Brain pericyte (primary cell): ENCODE results near the gene ALDOB.

Source experiments
- DNase-seq: peaks from one replicate; pipeline ENCODE4 v3.0.0-alpha.2; 2012; ENCODE audit warnings: low read depth, low spot score

Gene ALDOB

DNA sequence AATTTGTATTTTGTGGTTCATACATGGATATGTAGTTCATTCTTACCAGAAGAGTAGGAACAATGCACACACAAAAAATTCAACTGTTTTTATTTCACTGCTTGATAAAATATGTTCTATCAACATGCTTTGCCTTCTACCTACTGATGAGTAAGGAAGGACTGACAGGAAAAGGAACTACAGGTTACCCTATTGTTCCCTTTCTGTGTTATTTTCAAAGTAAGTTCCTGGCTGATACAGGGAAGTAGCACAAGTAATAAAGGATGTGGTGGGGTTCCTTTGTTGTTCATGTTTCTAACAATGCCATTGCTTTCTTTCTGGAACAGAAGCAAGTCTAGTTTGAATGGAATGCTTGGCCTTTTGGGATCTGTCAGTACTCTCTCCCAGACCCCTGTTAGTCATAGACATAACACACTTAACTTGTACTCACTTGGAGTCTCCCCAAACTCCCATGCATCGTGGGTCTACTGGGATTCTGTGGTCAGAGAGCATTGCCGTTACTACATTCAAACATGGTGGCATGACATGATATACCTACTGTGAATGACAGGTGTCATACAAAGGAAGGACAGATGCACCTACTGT, 20.2 kb upstream of the ALDOB start:
- no peak for DNase-seq

DNA sequence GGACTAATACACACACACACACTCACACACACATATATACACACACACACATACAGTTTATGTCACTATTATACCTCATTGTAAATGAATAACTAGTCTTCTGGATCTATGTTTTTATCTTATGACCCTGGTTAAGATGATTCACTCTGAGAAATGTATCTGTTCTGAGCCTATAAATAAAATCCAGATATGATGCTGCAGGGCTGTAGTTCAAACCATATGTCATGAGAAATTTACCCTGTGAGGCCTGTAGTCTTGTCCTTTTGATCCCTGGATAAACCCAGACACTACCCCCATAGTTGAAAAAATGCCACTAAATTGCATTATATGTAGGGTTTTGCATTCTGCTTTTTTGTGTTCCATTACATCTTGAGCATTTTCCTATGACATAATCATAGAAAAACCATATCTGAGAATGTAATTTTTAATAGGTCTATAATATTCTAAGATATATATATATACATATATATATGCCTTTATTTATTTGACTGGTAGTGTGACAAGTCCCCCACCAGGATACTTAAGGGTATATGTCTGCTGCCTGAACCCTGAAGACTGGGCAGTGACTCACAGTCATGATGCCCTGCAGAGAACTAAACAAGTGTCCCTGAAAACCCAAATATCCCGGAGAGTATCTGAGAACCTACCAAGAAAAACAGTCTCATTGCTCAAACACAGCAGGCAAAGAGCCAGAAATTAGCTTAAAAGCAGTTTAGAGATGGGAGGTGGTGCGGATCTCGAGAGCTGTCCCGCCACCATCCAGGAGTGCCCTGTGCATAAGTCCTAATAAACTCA, 18.4 kb upstream of the ALDOB start:
- peak; percentile 86 for DNase-seq

DNA sequence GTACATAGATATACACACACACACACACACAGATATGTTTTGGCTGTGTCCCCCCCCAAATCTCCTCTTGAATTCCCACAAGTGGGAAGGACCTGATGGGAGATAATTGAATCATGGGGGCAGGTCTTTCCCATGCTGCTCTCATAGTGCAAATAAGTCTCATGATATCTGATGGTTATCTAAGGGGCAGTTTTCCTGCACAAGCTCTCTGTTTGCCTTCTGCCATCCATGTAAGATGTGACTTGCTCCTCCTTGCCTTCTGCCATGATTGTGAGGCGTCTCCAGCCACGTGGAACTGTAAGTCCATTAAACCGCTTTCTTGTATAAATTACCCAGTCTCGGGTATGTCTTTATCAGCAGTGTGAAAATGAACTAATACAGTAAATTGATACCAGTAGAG, 15.9 kb upstream of the ALDOB start:
- DNase-seq = no peak

DNA sequence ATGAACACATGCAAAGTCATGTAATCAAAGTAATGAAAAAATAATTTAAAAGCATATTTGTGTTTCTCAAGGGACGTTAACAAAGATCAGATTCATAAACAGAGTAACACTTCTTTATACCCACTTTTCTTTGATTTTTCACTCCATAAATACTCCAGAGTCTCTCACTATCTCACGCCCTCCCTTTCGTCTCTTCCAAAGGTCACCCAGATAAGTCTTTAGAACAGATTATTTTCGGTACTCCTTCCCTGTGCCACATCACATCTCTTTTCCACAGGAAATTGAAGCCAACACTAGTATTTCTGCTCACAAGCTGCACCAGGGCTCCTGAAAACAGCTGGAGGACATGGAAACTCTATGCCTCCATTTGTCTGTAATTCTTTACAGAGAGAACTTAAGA, 15.4 kb upstream of the ALDOB start:
- DNase-seq = no peak

DNA sequence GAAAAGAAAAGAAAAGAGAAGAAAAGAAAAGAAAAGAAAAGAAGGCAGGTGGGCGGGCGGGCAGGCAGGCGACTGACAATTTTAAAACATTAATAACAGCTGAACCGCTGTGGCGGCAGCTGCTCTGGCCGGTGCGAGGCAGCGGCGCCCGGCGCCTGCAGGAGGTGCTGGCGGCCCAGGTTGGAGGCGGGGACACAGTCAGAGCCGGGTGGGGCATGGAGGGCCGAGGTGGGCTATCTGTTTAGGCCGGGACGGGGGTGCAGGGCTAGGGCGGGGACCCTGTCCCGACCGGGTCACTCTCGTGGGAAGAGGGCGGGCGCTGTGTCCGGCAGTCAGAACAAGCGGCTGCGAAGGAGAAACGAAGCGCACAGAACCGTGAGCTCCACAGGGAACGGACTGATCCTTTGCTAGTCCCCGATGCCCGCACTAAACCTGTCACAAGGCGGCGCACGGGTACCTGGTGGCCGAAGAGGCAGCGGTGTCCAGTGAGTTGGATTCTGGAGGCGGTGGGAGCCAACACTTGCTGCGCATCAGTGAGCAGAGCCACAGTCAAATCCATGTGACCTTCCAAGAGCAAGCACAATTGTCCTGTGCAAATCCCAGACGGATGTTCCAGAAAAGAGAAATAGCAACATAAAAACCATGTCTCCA, 13.6 kb upstream of the ALDOB start:
- no peak for DNase-seq

DNA sequence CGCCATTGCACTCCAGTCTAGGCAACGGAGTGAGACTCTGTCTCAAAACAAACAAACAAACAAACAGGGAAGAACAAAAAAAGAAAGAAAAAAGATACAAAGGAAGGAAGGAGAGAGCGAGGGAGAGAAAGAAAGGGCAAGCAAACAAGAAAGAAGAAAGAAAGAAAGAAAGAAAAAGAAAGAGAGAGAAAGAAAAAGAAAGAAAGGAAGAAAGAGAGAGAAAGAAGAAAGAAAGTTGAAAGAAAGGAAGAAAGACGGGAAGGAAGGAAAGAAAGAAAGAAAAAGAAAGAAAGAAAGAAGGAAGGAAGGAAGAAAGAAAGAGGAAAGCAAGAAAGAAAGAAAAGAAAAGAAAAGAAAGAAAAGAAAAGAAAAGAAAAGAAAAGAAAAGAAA, 13.1 kb upstream of the ALDOB start:
- DNase-seq = no peak

DNA sequence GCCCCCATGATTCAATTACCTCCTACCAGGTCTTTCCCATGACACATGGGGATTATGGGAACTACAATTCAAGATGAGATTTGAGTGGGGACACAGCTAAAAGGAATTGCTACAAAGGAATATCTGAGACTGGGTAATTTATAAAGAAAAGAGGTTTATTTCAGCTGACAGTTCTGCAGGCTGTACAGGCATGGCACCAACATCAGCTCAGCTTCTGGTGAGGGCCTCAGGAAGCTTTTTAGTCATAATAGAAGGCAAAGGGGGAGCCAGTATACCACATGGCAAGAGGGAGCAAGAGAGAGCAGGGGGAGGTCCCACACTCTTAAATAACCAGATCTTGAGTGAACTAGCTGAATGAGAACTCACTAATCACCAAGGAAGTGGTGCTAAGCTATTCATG, 11.2 kb upstream of the ALDOB start:
- no peak for DNase-seq

DNA sequence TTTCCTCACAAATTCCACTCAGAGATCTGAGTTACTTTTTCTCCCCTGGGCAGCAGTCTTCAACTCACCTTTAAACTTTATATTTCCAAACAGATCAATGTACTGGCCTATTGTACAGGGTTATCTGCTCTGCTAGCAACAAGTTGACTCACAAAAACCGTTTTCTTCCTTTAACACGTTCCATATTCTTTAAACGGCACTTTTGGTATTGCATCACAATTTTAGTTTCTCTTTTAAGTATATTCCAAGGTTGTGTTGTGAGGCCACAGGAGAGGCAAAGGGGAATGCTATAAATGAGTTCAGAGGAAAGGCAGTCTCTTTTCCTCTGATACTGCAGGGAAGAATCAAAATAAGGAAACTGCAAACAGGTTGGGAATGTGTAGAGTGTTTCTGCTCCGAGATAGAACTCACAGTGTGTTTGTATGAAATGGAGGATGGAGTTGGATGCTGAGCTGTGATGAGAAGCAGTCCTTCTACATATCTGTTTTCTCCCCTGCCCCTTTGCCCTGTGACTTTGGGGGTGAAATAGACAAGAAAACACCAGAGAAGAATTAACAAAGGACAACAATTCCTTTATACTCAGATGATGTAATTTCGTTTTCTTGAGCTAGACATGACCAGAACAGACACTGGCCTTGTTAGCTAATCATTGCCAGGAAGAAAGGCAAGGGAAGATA, 9.9 kb upstream of the ALDOB start:
- no peak for DNase-seq

DNA sequence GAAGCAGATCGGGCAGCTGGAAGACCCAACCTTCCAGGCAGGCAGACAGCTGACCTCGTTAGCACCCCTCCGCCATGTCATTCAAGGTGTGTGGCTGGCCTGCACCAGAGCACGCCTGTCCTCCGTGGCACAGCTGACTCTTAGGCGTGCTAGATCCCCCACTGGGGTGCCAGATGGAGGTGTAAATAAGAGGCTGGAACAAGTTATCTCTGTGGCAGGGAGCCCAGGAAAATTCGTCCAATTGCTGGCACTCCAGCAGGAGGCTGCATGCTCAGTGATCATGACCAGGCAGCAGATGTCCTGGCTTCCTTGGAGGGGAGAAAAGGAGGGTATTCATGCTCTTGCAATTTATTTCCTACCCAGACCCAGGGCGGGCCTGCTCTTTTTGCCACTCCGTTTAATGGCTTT, 7.8 kb upstream of the ALDOB start:
- DNase-seq = no peak

DNA sequence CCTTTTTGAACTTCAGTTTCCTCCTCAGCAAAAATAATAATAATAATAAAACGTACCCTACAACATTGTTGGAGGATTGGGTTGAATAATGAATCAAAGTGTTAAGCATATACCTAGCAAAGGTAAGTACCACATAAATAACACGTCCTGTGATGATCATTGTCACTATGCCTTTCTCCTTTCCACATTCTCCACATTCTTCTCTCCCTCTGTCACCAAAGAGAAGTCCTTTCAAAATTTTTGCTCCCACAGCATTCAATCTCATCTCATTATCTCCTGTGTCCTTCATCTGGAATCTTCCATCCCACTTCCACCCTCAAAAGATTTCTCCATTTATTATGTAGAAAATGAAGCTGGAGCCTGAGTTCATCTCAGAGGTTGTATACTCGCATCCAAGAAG, 7.2 kb upstream of the ALDOB start:
- no peak for DNase-seq

DNA sequence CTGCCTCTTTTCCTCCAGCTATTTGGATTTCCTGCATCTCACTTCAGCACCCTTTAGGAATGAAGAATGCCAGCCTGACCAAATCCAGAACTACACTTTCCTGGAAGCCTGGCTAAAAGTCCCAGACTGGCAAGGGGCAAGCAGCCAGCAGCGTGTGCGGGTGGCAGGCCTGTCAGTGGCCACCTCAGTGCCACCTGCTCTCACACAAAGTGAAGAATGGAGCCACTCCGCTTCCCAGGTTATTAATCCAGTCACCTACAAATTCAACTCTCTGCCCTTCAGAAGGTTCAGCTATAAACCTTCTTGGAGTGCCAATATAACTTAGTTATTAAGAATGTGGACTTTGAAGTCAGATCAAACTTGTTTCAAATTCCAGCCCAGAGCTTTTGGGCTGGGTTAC, 6.7 kb upstream of the ALDOB start:
- no peak for DNase-seq

DNA sequence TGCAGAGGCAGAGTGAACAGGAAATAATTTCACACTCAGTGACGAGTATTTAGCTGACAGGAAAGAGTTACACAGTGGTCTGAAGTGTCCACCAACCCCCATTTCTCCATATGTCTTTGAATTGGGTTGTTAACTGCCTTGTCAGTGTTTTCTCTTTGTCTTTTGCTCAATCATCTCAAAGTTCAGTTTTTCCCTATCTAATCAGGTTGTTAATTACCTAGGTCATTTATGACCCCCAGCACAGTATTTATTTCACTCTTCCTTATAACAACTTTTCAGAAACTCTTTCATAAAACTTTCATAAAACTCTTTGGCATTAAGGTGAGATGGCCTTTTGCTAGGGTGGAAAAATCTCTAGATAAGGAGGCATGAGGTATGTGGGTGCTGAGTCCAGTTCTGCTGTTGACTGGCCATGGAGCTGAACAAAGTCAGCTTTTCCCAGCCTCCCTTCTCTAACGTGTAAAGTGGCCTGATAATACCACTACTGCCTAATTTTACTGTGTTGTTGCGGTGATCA, 5.2 kb upstream of the ALDOB start:
- DNase-seq = no peak

DNA sequence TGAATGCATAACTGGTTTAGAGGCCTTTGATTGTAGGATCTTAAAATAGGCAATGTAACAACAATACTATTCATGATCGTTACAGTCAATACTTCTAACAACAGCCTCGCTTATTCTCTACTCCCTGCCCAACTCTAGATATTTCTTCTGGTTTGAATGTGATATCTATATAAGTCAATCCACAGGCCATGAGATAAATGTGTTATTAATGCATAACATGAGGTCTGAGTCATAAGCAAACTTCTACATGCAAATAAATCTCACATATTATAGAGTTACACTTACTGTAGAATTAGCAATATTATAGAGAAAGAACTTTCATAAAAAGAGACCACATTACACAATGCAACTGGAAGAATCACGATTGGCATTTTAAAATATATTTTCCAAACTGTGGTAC, 2.9 kb upstream of the ALDOB start:
- no peak for DNase-seq

DNA sequence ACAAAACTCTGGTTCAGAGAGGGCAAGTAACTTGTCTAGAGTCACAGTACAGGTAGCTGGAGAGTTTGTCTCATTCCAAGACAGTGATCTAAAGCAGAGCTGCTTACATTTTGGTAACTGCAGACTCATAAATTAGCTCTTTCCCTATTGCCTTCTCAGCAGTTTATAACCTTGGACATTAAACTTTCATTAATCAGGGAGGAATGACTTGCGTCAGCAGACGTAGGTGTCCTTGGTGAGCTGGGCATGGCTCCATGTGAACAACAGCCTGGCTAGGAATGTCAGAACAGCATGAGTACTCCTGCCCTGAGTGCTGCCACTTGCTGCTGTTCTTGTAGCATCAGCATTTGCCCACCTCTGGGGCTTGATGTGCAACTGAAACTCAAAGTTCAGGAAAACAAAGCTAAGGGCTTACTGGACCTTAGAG, 2.2 kb upstream of the ALDOB start:
- no peak for DNase-seq

DNA sequence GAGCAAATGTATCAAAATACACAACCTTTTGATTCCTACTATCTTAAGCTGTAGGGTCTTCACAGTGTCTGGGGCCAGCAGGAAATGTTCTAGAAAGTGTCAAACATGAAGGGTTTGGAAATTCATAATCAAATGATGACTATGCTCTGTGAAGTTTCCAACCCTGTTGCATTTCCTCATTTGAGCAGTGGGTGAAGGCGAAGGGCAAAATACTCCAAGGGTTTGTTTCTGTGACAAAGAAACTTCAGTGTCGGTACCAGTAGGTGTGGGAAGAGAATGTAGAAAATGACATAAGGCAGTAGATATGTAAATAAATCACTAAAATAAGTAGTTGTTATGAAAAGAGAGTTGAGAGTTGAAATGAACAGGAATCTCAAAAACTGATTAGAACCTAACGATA, 576 bp downstream of the ALDOB start:
- no peak for DNase-seq

DNA sequence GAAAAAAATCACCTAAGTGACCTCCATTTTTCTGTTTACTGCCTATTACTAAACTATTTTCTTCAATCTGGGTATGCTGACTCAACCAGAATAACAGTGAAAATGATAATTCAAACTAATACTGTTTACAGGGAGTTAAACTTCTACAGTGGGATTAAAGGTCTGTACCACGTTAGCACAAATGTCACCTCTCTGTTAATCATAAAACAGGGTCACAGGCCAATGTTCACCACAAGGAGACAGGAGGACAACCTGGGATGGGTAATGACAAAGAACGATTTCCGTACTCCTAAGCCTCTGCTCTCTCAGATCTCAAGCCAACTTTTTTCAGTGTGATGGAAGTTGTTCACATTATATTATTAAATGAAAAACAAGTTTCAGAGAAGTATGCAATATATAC, 2.3 kb downstream of the ALDOB start:
- no peak for DNase-seq

DNA sequence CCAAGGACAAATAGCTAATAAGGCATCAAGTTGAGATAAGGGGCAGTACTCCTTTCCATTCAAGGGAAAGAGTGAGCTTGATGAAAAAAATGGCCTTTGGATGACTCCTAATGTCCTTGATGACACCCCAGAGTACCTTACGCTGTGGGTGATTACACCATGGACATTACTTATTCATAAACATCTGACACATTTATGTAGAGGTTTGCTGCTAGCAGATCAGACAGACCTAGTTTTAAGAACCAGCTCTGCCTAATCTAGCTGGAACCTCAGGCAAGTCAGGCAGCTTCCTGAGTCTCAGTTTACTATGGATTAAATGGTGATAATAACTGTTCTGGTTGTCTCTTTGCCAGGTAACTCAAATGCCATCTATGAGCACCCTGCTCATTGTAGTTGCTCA, 2.8 kb downstream of the ALDOB start:
- DNase-seq = no peak

DNA sequence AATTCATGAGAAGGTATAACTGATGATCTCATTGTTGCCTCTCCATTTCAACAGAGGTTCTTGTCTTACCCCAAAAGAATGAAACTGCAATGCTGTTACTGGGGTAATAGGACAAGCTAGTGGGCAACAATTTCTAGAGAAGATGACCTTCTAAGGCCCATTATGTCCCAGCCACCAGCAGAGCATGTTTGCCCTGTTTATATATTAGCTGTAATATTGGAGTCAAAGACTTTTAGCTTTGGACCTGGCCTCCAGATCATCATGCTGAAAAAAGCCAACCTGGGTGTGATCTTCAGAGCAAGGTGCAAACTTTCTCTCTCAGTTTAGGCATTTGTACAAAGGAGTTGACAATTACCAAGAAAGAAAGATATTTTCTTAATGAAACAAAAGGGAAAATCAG, 3.4 kb downstream of the ALDOB start:
- no peak for DNase-seq

DNA sequence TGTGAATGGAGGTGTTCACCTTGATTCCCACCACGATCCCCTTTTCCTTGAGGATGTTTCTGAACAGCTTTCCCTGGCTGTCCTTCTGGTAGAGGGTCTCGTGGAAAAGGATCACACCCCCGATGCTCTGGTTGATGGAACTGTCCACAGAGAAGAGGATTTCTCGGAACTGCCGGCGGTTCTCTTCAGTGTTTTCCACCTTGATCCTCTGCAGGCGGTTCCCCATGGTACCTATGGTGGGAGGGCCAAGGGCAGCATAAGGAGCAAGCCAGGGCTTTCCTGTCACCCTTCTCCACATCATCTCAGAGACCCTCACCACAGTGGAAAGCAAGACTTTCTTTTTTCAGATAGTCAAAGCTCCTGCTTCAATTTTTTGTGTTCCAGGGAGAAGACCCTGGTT, 5.8 kb downstream of the ALDOB start:
- DNase-seq = no peak

DNA sequence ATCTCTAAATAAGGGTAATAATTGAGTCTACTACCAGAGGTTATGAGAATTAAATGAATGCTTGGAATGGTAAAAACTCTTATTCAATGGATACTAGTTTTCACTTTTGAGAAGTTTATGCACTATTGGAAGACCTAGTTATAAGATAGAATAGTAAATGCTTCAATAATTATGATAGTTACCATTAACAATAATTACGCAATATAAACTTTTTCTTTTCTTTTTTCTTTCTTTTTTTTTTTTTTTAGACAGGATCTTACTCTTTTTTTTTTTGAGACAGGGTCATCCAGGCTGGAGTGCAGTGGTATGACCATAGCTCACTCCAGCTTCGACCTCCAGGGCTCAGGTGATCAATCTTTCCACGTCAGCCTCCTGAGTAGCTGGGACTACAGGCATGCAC, 6.7 kb downstream of the ALDOB start:
- DNase-seq = no peak

DNA sequence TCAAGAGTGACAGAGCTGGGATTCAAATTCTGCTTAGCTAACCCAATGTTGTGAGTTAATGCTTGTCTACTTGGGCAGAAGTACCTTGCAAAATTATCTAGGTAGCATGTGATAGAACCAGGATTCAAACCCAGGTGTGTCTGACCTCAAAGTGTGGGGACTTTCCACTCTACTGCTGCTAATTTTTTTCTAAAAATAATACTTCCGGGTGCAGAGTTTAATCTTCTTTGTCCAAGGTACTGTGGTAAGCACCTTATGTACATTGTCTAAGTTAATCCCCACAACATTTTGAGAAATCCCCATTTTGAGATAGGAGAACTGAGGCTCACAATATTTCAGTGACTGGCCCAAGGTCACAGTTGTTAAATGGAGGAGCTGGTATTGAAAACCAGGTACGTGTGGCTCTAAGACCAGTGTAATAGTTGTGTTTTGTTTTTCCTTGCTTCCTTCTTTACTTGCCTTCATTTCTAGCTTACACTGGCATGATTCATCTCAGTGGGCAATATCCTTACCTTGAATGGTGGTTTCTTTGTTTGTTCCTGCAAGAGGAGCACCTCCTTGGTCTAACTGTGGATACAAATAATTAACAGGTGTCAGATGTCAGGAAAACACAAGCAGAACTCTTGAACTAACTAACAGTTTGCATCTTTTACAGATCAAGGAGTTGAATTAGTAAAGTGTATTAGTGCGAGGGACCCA, 7.5 kb downstream of the ALDOB start:
- DNase-seq = no peak

DNA sequence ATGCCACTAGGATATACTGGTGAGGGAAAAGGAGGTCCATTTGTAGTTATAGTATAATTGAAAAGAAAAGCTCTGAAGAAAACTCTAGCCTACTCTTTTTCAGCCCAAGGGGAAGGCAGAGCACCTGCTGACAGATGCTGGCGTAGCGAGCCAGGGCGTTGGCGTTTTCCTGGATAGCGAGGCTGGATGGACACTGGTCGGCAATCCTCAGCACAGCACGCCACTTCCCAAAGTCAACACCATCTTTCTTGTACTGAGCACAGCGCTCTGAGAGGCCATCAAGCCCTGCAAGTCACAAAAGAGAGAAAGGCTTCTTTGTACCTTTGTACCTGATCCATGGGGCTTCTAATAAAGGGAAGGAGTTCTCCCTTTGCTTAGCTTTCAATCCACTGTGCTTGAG, 8.2 kb downstream of the ALDOB start:
- DNase-seq = no peak
